H1 (cell line): ENCODE results near the gene WNT3A. TPM values are rescaled to one million over a fixed set of nuclear protein-coding genes. Genes with fewer than 3 reads are reported as not detected.

Experiments used
- CTCF ChIA-PET: fragments of 300-600 bp; sonication (Branson Sonifier 250); formaldehyde crosslinking; loops from one replicate; lab custom pipeline; 2021; ENCODE audit not compliant: partially characterized antibody; lab: Charles Lee
- POLR2A ChIA-PET: fragments of 300-600 bp; sonication (Branson Sonifier 250); formaldehyde crosslinking; loops from one replicate; lab custom pipeline; 2021; ENCODE audit warnings: inconsistent platforms; ENCODE audit not compliant: partially characterized antibody; lab: Charles Lee
- DNase-seq, 2 experiments: peaks; one replicate each; pipeline versions ENCODE4 v3.0.0 to v3.0.0-alpha.2; 2010 to 2022; ENCODE audit warnings: low spot score in 2 of 2, low read depth in 1 of 2, mixed read lengths in 1 of 2
- FAIRE-seq: peaks from 2 replicates; lab custom pipeline; 2011; peaks lifted over from hg19 to GRCh38; lab: Jason Lieb, UNC
- H2AFZ ChIP-seq: 2 replicates; pipeline ENCODE4 v1.8.1; 2012; ENCODE audit warnings: low read length, inconsistent platforms
- H2AK5ac ChIP-seq: 2 replicates; pipeline ENCODE4 v1.6.1; 2013; ENCODE audit warnings: low read depth, low read length
- H2BK120ac ChIP-seq: replicated peaks from 2 replicates; pipeline ENCODE3; 2013; ENCODE audit warnings: low read depth, low read length, inconsistent platforms
- H2BK12ac ChIP-seq: 2 replicates; pipeline ENCODE4 v1.6.1; 2013; ENCODE audit warnings: low read depth, low read length
- H2BK15ac ChIP-seq: 2 replicates; pipeline ENCODE4 v1.6.1; 2013; ENCODE audit warnings: low read length
- H2BK20ac ChIP-seq: 2 replicates; pipeline ENCODE4 v1.6.1; 2013; ENCODE audit warnings: low read length
- H2BK5ac ChIP-seq: 2 replicates; pipeline ENCODE4 v1.6.1; 2013; ENCODE audit warnings: low read depth, low read length
- H3K14ac ChIP-seq: 2 replicates; pipeline ENCODE4 v1.6.1; 2013; ENCODE audit warnings: inconsistent platforms; ENCODE audit not compliant: insufficient read length
- H3K18ac ChIP-seq: 2 replicates; pipeline ENCODE4 v1.6.1; 2013; ENCODE audit warnings: low read length; ENCODE audit errors: extremely low read depth
- H3K23ac ChIP-seq: 2 replicates; pipeline ENCODE4 v1.6.1; 2013; ENCODE audit warnings: inconsistent platforms; ENCODE audit not compliant: insufficient read length
- H3K23me2 ChIP-seq: 2 replicates; pipeline ENCODE4 v1.6.1; 2013; ENCODE audit warnings: low read depth, low read length
- H3K27ac ChIP-seq: 2 replicates; pipeline ENCODE4 v1.6.1; 2011; ENCODE audit warnings: low read depth, low read length, inconsistent platforms
- H3K27me3 ChIP-seq, 4 experiments: replicated peaks in 1 of 4; 1 replicate in 1 of 4; 2 replicates in 3 of 4; pipeline versions ENCODE4 v1.6.1 to v1.8.1; 2011 to 2013; ENCODE audit warnings: low read length in 3 of 4, mild to moderate bottlenecking in 3 of 4, inconsistent platforms in 2 of 4, mixed read lengths in 2 of 4, moderate library complexity in 1 of 4; ENCODE audit not compliant: control insufficient read depth in 3 of 4, insufficient read depth in 3 of 4; ENCODE audit errors: extremely low read depth in 1 of 4
- H3K36me3 ChIP-seq, 4 experiments: 2 replicates each; pipeline versions ENCODE4 v1.6.1 to v1.8.1; 2011 to 2013; ENCODE audit warnings: mild to moderate bottlenecking in 4 of 4, low read length in 3 of 4, moderate library complexity in 2 of 4, control low read depth in 1 of 4, inconsistent platforms in 1 of 4; ENCODE audit not compliant: insufficient read depth in 4 of 4, control insufficient read depth in 2 of 4
- H3K4ac ChIP-seq: replicated peaks from 2 replicates; pipeline ENCODE3; 2013; ENCODE audit warnings: low read length, low read depth, mixed read lengths, inconsistent platforms; ENCODE audit not compliant: insufficient read length
- H3K4me1 ChIP-seq, 4 experiments: replicated peaks in 1 of 4; 1 replicate in 1 of 4; 2 replicates in 3 of 4; pipeline versions ENCODE4 v1.6.1 to v1.8.1; 2011 to 2013; ENCODE audit warnings: low read length in 3 of 4, inconsistent platforms in 2 of 4, mixed read lengths in 1 of 4; ENCODE audit not compliant: insufficient read depth in 4 of 4, control insufficient read depth in 3 of 4
- H3K4me2 ChIP-seq, 2 experiments: 2 replicates each; pipeline versions ENCODE4 v1.6.1 to v1.8.1; 2011 to 2013; ENCODE audit warnings: low read depth in 2 of 2, low read length in 2 of 2, control low read depth in 1 of 2, inconsistent platforms in 1 of 2, mild to moderate bottlenecking in 1 of 2; ENCODE audit not compliant: insufficient read depth in 1 of 2
- H3K4me3 ChIP-seq, 4 experiments: fragments of 200-600, 300-600 bp in 1 of 4; sonication (generic), shearing (Covaris generic), sonication (Bioruptor Twin) in 1 of 4; 2 replicates each; pipeline versions ENCODE4 v1.5.1 to v1.8.1; 2011 to 2016; ENCODE audit warnings: low read length in 4 of 4, low read depth in 3 of 4, control low read depth in 2 of 4, inconsistent platforms in 2 of 4, mild to moderate bottlenecking in 2 of 4, mixed read lengths in 1 of 4, moderate library complexity in 1 of 4; ENCODE audit not compliant: insufficient read depth in 2 of 4; ENCODE audit errors: extremely low read depth in 1 of 4
- H3K56ac ChIP-seq: replicated peaks from 2 replicates; pipeline ENCODE3; 2013; ENCODE audit warnings: low read depth, mild to moderate bottlenecking, mixed read lengths, low read length, inconsistent platforms; ENCODE audit not compliant: insufficient read length
- H3K79me1 ChIP-seq: 2 replicates; pipeline ENCODE4 v1.6.1; 2013; ENCODE audit warnings: low read depth, low read length, control low read depth
- H3K79me2 ChIP-seq, 2 experiments: 2 replicates each; pipeline versions ENCODE4 v1.6.1 to v1.8.1; 2012 to 2013; ENCODE audit warnings: low read length in 2 of 2, mild to moderate bottlenecking in 2 of 2, inconsistent platforms in 1 of 2; ENCODE audit not compliant: insufficient read depth in 2 of 2, control insufficient read depth in 1 of 2
- H3K9ac ChIP-seq, 4 experiments: replicated peaks in 1 of 4; 1 replicate in 1 of 4; 2 replicates in 3 of 4; pipeline versions ENCODE4 v1.6.1 to v1.8.1; 2011 to 2013; ENCODE audit warnings: low read depth in 3 of 4, low read length in 3 of 4, control low read depth in 2 of 4, mild to moderate bottlenecking in 2 of 4, moderate library complexity in 2 of 4, inconsistent platforms in 1 of 4; ENCODE audit errors: extremely low read depth in 1 of 4
- H3K9me3 ChIP-seq, 2 experiments: 2 replicates each; pipeline versions ENCODE4 v1.6.1 to v1.8.1; 2012 to 2013; ENCODE audit warnings: mild to moderate bottlenecking in 2 of 2, moderate library complexity in 2 of 2, control low read depth in 1 of 2, inconsistent platforms in 1 of 2, low read depth in 1 of 2, low read length in 1 of 2, mixed read lengths in 1 of 2; ENCODE audit not compliant: insufficient read depth in 2 of 2
- H4K20me1 ChIP-seq, 2 experiments: replicated peaks in 1 of 2; 2 replicates each; pipeline versions ENCODE3 to v1.8.1; 2011 to 2013; ENCODE audit warnings: inconsistent platforms in 2 of 2, low read length in 2 of 2, mild to moderate bottlenecking in 1 of 2; ENCODE audit not compliant: insufficient read depth in 2 of 2, control insufficient read depth in 1 of 2
- H4K5ac ChIP-seq: 2 replicates; pipeline ENCODE4 v1.6.1; 2013; ENCODE audit warnings: low read length, low read depth, mixed read lengths, inconsistent platforms; ENCODE audit not compliant: insufficient read length
- H4K8ac ChIP-seq: 2 replicates; pipeline ENCODE4 v1.8.0; 2013; ENCODE audit warnings: mild to moderate bottlenecking, moderate library complexity, low read length, inconsistent platforms; ENCODE audit not compliant: insufficient read depth; ENCODE audit errors: extremely low read depth
- H4K91ac ChIP-seq: replicated peaks from 2 replicates; pipeline ENCODE3; 2013; ENCODE audit warnings: low read length, mixed read lengths, inconsistent platforms; ENCODE audit not compliant: insufficient read length
- PHF8 ChIP-seq: fragments of 200-600 bp; sonication (generic); conservative IDR thresholded peaks from 2 replicates; pipeline ENCODE4 v1.7.1; 2012; ENCODE audit warnings: low read depth, mild to moderate bottlenecking, inconsistent platforms, low read length, moderate library complexity
- TEAD4 ChIP-seq: IDR thresholded peaks from 2 replicates; pipeline ENCODE4 v1.6.1; 2012; ENCODE audit warnings: low read depth, low read length, inconsistent platforms, mixed read lengths
- WGBS, 2 experiments: shearing (Covaris generic) in 1 of 2; methylation state at CpG; one replicate each; pipeline versions ENCODE4 v1.1.6 to v1.1.7; 2013 to 2015; ENCODE audit warnings: low lambda C conversion rate in 2 of 2, mixed read lengths in 2 of 2, inconsistent platforms in 1 of 2, low coverage in 1 of 2, missing lambda C conversion rate in 1 of 2; ENCODE audit not compliant: insufficient replicate concordance in 2 of 2, insufficient coverage in 1 of 2, insufficient read length in 1 of 2; ENCODE audit errors: extremely low coverage in 1 of 2, missing lambda C conversion rate in 1 of 2; 5-methylcytosine and 5-hydroxymethylcytosine counted together
- polyA plus RNA-seq, 7 experiments: library from polyadenylated mRNA; depleted of rRNA in 3 of 7; stranded (reverse) in 5 of 7; unstranded in 2 of 7; fragments of >200 nt in 5 of 7; fragments of 200-250 nt in 2 of 7; gene quantifications; 1 replicate in 5 of 7; 2 replicates in 1 of 7; 4 replicates in 1 of 7; pipeline versions ENCODE4 v1.2.1 to v1.2.3, GENCODE V29; 2011 to 2013; ENCODE audit warnings: missing spikeins in 2 of 7, mixed read lengths in 2 of 7
- total RNA-seq: library from RNA; stranded (reverse); fragmentation: NEBNext Ultra II Directional; extraction: Animal tissue kit (Norgen Biotek cat#: 25700); gene quantifications from 2 replicates; pipeline ENCODE4 v1.2.1, GENCODE V29; 2021
- TF ChIP-seq, protein P1 (sequence below): IDR thresholded peaks from 2 replicates; pipeline ENCODE4 v1.6.1; 2011; ENCODE audit warnings: low read length, improper control_type of control experiment

Gene WNT3A
- total and polyA plus RNA-seq, 2 of the 8 experiments (the other 6 are each of a cell fraction or from before 2014, with no cell fraction given): 0.08 to 0.19 TPM

- Histone ChIP-seq H2BK5ac (no peak overlapping the region), H3K23me2 (no peaks in the 10 kb centered on the region), H2AFZ (no peak overlapping the region), H2BK12ac (no peak overlapping the region), H4K5ac (no peak overlapping the region), H3K23ac (no peak overlapping the region), H3K4me2 (no peak overlapping the region), H2BK120ac (no peak overlapping the region), H3K79me2 (peaks cover 39 to 70% of the 10 kb centered on the region in 2 experiments), H3K79me1 (peaks cover 48% of the 10 kb centered on the region), H4K20me1 (peaks cover 37 to 70% of the 10 kb centered on the region in 2 experiments), H2AK5ac (no peak overlapping the region), H3K9ac (no peak overlapping the region), H4K91ac (no peak overlapping the region), H3K14ac (no peak overlapping the region), H3K4me1 (no peaks in the 10 kb centered on the region; a peak in 1 of 7 replicates), H3K27ac (no peak overlapping the region), H3K9me3 (peaks cover 3 to 5% of the 10 kb centered on the region in 2 experiments; a peak in 3 of 4 replicates), H3K27me3 (no peaks in the 10 kb centered on the region), H2BK15ac (no peak overlapping the region), H3K56ac (no peak overlapping the region), H4K8ac (peak overlapping the region; percentile 58; the same call in 1 of the 2 replicates), H2BK20ac (no peak overlapping the region), H3K36me3 (peaks cover 13 to 29% (median 19%) of the 10 kb centered on the region in 4 experiments; a peak in 7 of 8 replicates), H3K4ac (no peak overlapping the region), H3K4me3 (no peak overlapping the region), H3K18ac (no peak overlapping the region)
- 89% methylated on average over 4 of the region's 4 CpGs; no CpG with 5 or more reads in 1 of the 2 experiments for WGBS, 2 experiments
- TF ChIP-seq TEAD4: no peak
- TF ChIP-seq PHF8: no peak
- TF ChIP-seq, protein P1, sequence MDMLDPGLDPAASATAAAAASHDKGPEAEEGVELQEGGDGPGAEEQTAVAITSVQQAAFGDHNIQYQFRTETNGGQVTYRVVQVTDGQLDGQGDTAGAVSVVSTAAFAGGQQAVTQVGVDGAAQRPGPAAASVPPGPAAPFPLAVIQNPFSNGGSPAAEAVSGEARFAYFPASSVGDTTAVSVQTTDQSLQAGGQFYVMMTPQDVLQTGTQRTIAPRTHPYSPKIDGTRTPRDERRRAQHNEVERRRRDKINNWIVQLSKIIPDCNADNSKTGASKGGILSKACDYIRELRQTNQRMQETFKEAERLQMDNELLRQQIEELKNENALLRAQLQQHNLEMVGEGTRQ: no peak
- FAIRE-seq (no peak), DNase-seq (no peak)
- POLR2A ChIA-PET: no interaction called here
- CTCF ChIA-PET: interaction anchor here (1.0 to 2.0 kb wide), 2 partner anchors 90 to 92 kb away, joined by 5 read pairs; no protein-coding TSS in a partner anchor
Observed at GRCh38 chr1:228095161-228095560, 88.4 kb downstream of the WNT3A start.
